NCI-H128 (cell line): Measurements from ENCODE around the gene ENAH.
"Not testable (repeated sequence)": the region's sequence is repeated elsewhere in the genome, so short reads cannot be mapped to it uniquely, and the experiment has no call there.

Source experiments
- DNase-seq: peaks from one replicate; lab custom pipeline; 2025; ENCODE audit not compliant: unreplicated experiment; lab: John Stamatoyannopoulos, UW

Gene ENAH

GRCh38 chr1:225533238-225533637 lies 119.7 kb downstream of the ENAH start:
- DNase-seq = no peak

- DNase-seq = no peak
Observed at GRCh38 chr1:225532240-225532944, 120.5 kb downstream of the ENAH start.

- no peak for DNase-seq
Observed at GRCh38 chr1:225529726-225530125, 123.2 kb downstream of the ENAH start.

GRCh38 chr1:225527575-225527974 lies 125.3 kb downstream of the ENAH start:
- DNase-seq = no peak

- no peak for DNase-seq
Observed at GRCh38 chr1:225526878-225527277, 126.0 kb downstream of the ENAH start.

- DNase-seq = no peak
Observed at GRCh38 chr1:225525377-225525776, 127.5 kb downstream of the ENAH start.

- DNase-seq = no peak
Observed at GRCh38 chr1:225524570-225524969, 128.4 kb downstream of the ENAH start.

GRCh38 chr1:225523263-225523950 lies 129.5 kb downstream of the ENAH start:
- no peak for DNase-seq

- no peak for DNase-seq
Observed at GRCh38 chr1:225522588-225523262, 130.2 kb downstream of the ENAH start.

GRCh38 chr1:225520587-225521227 lies 132.2 kb downstream of the ENAH start:
- DNase-seq = no peak

- no peak for DNase-seq
Observed at GRCh38 chr1:225519166-225519863, 133.6 kb downstream of the ENAH start.

GRCh38 chr1:225517697-225518096 lies 135.2 kb downstream of the ENAH start:
- no peak for DNase-seq

GRCh38 chr1:225517221-225517620 lies 135.7 kb downstream of the ENAH start:
- DNase-seq = no peak

GRCh38 chr1:225514671-225515081 lies 138.2 kb downstream of the ENAH start:
- DNase-seq = no peak

- not testable (repeated sequence) for DNase-seq
Observed at GRCh38 chr1:225513576-225513975, 139.3 kb downstream of the ENAH start.

- DNase-seq = no peak
Observed at GRCh38 chr1:225511828-225512381, 141.0 kb downstream of the ENAH start.

- not testable (repeated sequence) for DNase-seq
Observed at GRCh38 chr1:225510740-225511139, 142.2 kb downstream of the ENAH start.

- no peak for DNase-seq
Observed at GRCh38 chr1:225509770-225510169, 143.2 kb downstream of the ENAH start.

- no peak for DNase-seq
Observed at GRCh38 chr1:225509376-225509707, 143.6 kb downstream of the ENAH start.

- DNase-seq = no peak
Observed at GRCh38 chr1:225508538-225509375, 144.2 kb downstream of the ENAH start.
